Ascending aorta (tissue), 2 donors: Measurements from ENCODE around the gene TAS2R8. TPM values are rescaled to one million over a fixed set of nuclear protein-coding genes. Genes with fewer than 3 reads are reported as not detected.

Experiments
- DNase-seq, 2 donors: peaks; one replicate each; pipeline ENCODE4 v3.0.0-alpha.2; 2019; ENCODE audit warnings: low spot score in 2 of 2
- H3K27ac ChIP-seq, 2 donors: fragments of 200-600 bp; sonication (generic); one replicate each; pipeline ENCODE4 v1.5.1; 2016 to 2017; ENCODE audit warnings: mild to moderate bottlenecking in 1 of 2
- H3K27me3 ChIP-seq: fragments of 200-600 bp; sonication (generic); one replicate; pipeline ENCODE4 v1.5.1; 2017
- H3K36me3 ChIP-seq, 2 donors: fragments of 200-600 bp; sonication (generic); one replicate each; pipeline ENCODE4 v1.5.1; 2016
- H3K4me1 ChIP-seq, 2 donors: fragments of 200-600 bp; sonication (generic); one replicate each; pipeline ENCODE4 v1.5.1; 2016 to 2017; ENCODE audit warnings: mild to moderate bottlenecking in 1 of 2
- H3K4me3 ChIP-seq, 2 donors: fragments of 200-600 bp; sonication (generic); one replicate each; pipeline ENCODE4 v1.5.1; 2016 to 2017; ENCODE audit warnings: mild to moderate bottlenecking in 1 of 2
- H3K9me3 ChIP-seq, 2 donors: fragments of 200-600 bp; sonication (generic); one replicate each; pipeline ENCODE4 v1.5.1; 2016
- CTCF ChIP-seq, 3 experiments: fragments of 200-600 bp in 2 of 3; fragments of 450-650 bp in 1 of 3; sonication (generic) in 2 of 3; IDR thresholded peaks; one replicate each; pipeline ENCODE4 v1.5.1; 2016 to 2019; ENCODE audit warnings: antibody characterized with exemption in 3 of 3, mild to moderate bottlenecking in 1 of 3, moderate library complexity in 1 of 3
- intact Hi-C: fragments of 100-400 bp; cut with DNase I; formaldehyde crosslinking; loops from one replicate; pipeline ENCODE4 v1.15.1; 2023
- total RNA-seq: library from RNA; depleted of rRNA; stranded (reverse); fragments of >200 nt; gene quantifications from one replicate; pipeline ENCODE4 v1.1.0, GENCODE V29; 2016

Gene TAS2R8
- total RNA-seq, 1 donor from 2014 or later = not detected

GRCh38 chr12:10847744-10848143 lies 40.7 kb upstream of the TAS2R8 start:
- H3K27me3 ChIP-seq = no peaks in the 10 kb centered on the region
- no peaks in the 10 kb centered on the region for H3K9me3 ChIP-seq
- no peak for TF ChIP-seq CTCF (IDR thresholded peaks at IDR 0.05)
- H3K27ac ChIP-seq = no peak overlapping the region
- intact Hi-C loops = no loop called here
- H3K36me3 ChIP-seq = no peaks in the 10 kb centered on the region
- no peaks in the 10 kb centered on the region for H3K4me1 ChIP-seq
- no peak for DNase-seq
- no peak overlapping the region for H3K4me3 ChIP-seq

DNA sequence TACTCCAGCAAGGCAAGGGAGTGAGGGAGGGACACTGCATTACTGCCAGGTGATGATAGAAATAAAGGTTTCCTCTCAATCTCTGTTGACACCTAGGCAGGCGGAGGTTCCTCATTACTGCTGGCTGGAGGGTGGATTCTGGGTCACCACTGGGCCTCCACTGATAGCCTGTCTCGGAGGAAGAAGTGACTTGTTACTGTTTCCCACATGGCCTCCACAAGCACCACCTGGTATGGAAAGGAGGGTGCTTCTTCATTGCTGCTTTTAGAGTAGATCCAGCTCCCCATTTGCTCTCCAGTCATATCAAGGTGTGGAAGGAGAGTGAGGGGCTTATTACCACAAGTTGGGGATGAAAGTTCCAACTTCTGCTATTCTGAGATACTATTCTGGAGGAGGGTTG lies 35.8 kb upstream of the TAS2R8 start:
- no peak for DNase-seq
- no peaks in the 10 kb centered on the region for H3K36me3 ChIP-seq
- intact Hi-C loops = no loop called here
- H3K9me3 ChIP-seq = no peaks in the 10 kb centered on the region
- H3K4me3 ChIP-seq = no peak overlapping the region
- TF ChIP-seq CTCF (IDR thresholded peaks at IDR 0.05) = no peak
- no peak overlapping the region for H3K27ac ChIP-seq
- no peaks in the 10 kb centered on the region for H3K27me3 ChIP-seq
- no peaks in the 10 kb centered on the region for H3K4me1 ChIP-seq

DNA sequence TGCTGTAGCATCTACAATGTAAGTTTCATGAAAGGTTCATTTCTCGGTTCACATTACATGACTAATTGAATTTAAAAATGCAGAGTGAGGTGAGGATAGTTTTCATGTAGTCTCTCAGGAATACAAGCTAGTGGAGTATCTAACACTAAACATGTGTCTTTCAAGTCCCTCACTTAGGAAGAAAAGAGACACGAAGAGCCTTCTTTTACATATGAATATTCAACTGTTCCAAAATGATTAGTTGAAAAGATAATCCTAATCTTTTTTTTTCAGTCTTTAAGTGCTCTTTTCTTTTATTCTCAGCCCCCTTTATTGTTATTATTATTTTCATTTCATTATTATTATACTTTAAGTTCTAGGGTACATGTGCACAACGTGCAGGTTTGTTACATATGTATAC lies 31.4 kb upstream of the TAS2R8 start:
- no peak for TF ChIP-seq CTCF (IDR thresholded peaks at IDR 0.05)
- H3K9me3 ChIP-seq = no peaks in the 10 kb centered on the region
- no peak overlapping the region for H3K4me3 ChIP-seq
- no peaks in the 10 kb centered on the region for H3K4me1 ChIP-seq
- no peak overlapping the region for H3K27ac ChIP-seq
- intact Hi-C loops = no loop called here
- H3K36me3 ChIP-seq = no peaks in the 10 kb centered on the region
- no peak for DNase-seq
- H3K27me3 ChIP-seq = no peaks in the 10 kb centered on the region

GRCh38 chr12:10829994-10830393 lies 22.9 kb upstream of the TAS2R8 start:
- Histone ChIP-seq H3K36me3 (no peaks in the 10 kb centered on the region), H3K27ac (no peak overlapping the region), H3K27me3 (no peaks in the 10 kb centered on the region), H3K4me1 (no peaks in the 10 kb centered on the region), H3K4me3 (no peak overlapping the region), H3K9me3 (no peaks in the 10 kb centered on the region)
- intact Hi-C loops = no loop called here
- TF ChIP-seq CTCF (IDR thresholded peaks at IDR 0.05) = no peak
- no peak for DNase-seq

GRCh38 chr12:10826258-10826657 lies 19.2 kb upstream of the TAS2R8 start, which contains the start of gene TAS2R10:
Gene TAS2R10, minus strand, starts transcription at chr12:10826358. Its CDS starts 89 bp downstream, at chr12:10826269.
- intact Hi-C loops = no loop called here
- no peaks in the 10 kb centered on the region for H3K9me3 ChIP-seq
- TF ChIP-seq CTCF (IDR thresholded peaks at IDR 0.05) = no peak
- H3K4me1 ChIP-seq = no peaks in the 10 kb centered on the region
- H3K27me3 ChIP-seq = no peaks in the 10 kb centered on the region
- no peaks in the 10 kb centered on the region for H3K36me3 ChIP-seq
- DNase-seq = no peak
- H3K4me3 ChIP-seq = no peak within 1 kb of the TSS
- no peak within 1 kb of the TSS for H3K27ac ChIP-seq

- no peak for DNase-seq
- Histone ChIP-seq H3K27ac (no peak overlapping the region), H3K4me1 (no peaks in the 10 kb centered on the region), H3K36me3 (no peaks in the 10 kb centered on the region), H3K9me3 (no peaks in the 10 kb centered on the region), H3K4me3 (no peak overlapping the region), H3K27me3 (no peaks in the 10 kb centered on the region)
- intact Hi-C loops = no loop called here
- no peak for TF ChIP-seq CTCF (IDR thresholded peaks at IDR 0.05)
Measured at GRCh38 chr12:10824957-10825356, 17.9 kb upstream of the TAS2R8 start.
